ENCODE results near the gene RTEL1.

RTEL1 gene

GRCh38 chr20:63680427-63680826 lies 22.3 kb downstream of the RTEL1 start:
- no peaks in the 10 kb centered on the region for H3K9me3 ChIP-seq (ENCODE audit: control insufficient read depth, low read length)
- no peak for DNase-seq (ENCODE audit: low read depth)
- H3K4me3 ChIP-seq (ENCODE audit: low read length) = no peak overlapping the region
- H3K4me1 ChIP-seq (ENCODE audit: control insufficient read depth, insufficient read depth, low read length) = peaks cover 17% of the 10 kb centered on the region
- H3K9ac ChIP-seq (ENCODE audit: low read length) = no peak overlapping the region
- H3K27me3 ChIP-seq (replicated peaks; ENCODE audit: control insufficient read depth, insufficient read depth, low read length) = no peaks in the 10 kb centered on the region
- H3K36me3 ChIP-seq (ENCODE audit: control insufficient read depth, insufficient read depth, low read length, severe bottlenecking) = peaks cover 28% of the 10 kb centered on the region

- peaks cover 23% of the 10 kb centered on the region for H3K36me3 ChIP-seq (ENCODE audit: control insufficient read depth, insufficient read depth, low read length, severe bottlenecking)
- no peaks in the 10 kb centered on the region for H3K9me3 ChIP-seq (ENCODE audit: control insufficient read depth, low read length)
- H3K9ac ChIP-seq (ENCODE audit: low read length) = no peak overlapping the region
- H3K27me3 ChIP-seq (replicated peaks; ENCODE audit: control insufficient read depth, insufficient read depth, low read length) = no peaks in the 10 kb centered on the region
- peaks cover 20% of the 10 kb centered on the region for H3K4me1 ChIP-seq (ENCODE audit: control insufficient read depth, insufficient read depth, low read length)
- no peak for DNase-seq (ENCODE audit: low read depth)
- no peak overlapping the region for H3K4me3 ChIP-seq (ENCODE audit: low read length)
Observed at GRCh38 chr20:63680857-63681608, 22.9 kb downstream of the RTEL1 start.

GRCh38 chr20:63681609-63682142 lies 23.6 kb downstream of the RTEL1 start:
- no peaks in the 10 kb centered on the region for H3K27me3 ChIP-seq (replicated peaks; ENCODE audit: control insufficient read depth, insufficient read depth, low read length)
- no peak for DNase-seq (ENCODE audit: low read depth)

GRCh38 chr20:63682384-63683139 lies 24.4 kb downstream of the RTEL1 start:
- Histone ChIP-seq H3K27me3 (replicated peaks; ENCODE audit: control insufficient read depth, insufficient read depth, low read length) (no peaks in the 10 kb centered on the region), H3K9me3 (ENCODE audit: control insufficient read depth, low read length) (no peaks in the 10 kb centered on the region), H3K36me3 (ENCODE audit: control insufficient read depth, insufficient read depth, low read length, severe bottlenecking) (peaks cover 12% of the 10 kb centered on the region), H3K9ac (ENCODE audit: low read length) (peak overlapping the region; percentile 68), H3K4me1 (ENCODE audit: control insufficient read depth, insufficient read depth, low read length) (peaks cover 35% of the 10 kb centered on the region), H3K4me3 (ENCODE audit: low read length) (no peak overlapping the region)
- DNase-seq (ENCODE audit: low read depth) = peak; percentile 96

More at GRCh38 chr20:63681609-63682142, 23.6 kb downstream of the RTEL1 start:
- Histone ChIP-seq H3K9me3 (ENCODE audit: control insufficient read depth, low read length) (no peaks in the 10 kb centered on the region), H3K9ac (ENCODE audit: low read length) (peak overlapping the region; percentile 49), H3K4me3 (ENCODE audit: low read length) (no peak overlapping the region), H3K36me3 (ENCODE audit: control insufficient read depth, insufficient read depth, low read length, severe bottlenecking) (peaks cover 18% of the 10 kb centered on the region), H3K4me1 (ENCODE audit: control insufficient read depth, insufficient read depth, low read length) (peaks cover 26% of the 10 kb centered on the region)

GRCh38 chr20:63685269-63686026 lies 27.3 kb downstream of the RTEL1 start:
- peak overlapping the region; percentile 67 for H3K9ac ChIP-seq (ENCODE audit: low read length)
- peaks cover 40% of the 10 kb centered on the region for H3K4me1 ChIP-seq (ENCODE audit: control insufficient read depth, insufficient read depth, low read length)
- peaks cover 4% of the 10 kb centered on the region for H3K36me3 ChIP-seq (ENCODE audit: control insufficient read depth, insufficient read depth, low read length, severe bottlenecking)
- no peaks in the 10 kb centered on the region for H3K27me3 ChIP-seq (replicated peaks; ENCODE audit: control insufficient read depth, insufficient read depth, low read length)
- no peak for DNase-seq (ENCODE audit: low read depth)
- H3K4me3 ChIP-seq (ENCODE audit: low read length) = no peak overlapping the region
- H3K9me3 ChIP-seq (ENCODE audit: control insufficient read depth, low read length) = no peaks in the 10 kb centered on the region

- peaks cover 40% of the 10 kb centered on the region for H3K4me1 ChIP-seq (ENCODE audit: control insufficient read depth, insufficient read depth, low read length)
- peak overlapping the region; percentile 67 for H3K9ac ChIP-seq (ENCODE audit: low read length)
- no peaks in the 10 kb centered on the region for H3K36me3 ChIP-seq (ENCODE audit: control insufficient read depth, insufficient read depth, low read length, severe bottlenecking)
- H3K27me3 ChIP-seq (replicated peaks; ENCODE audit: control insufficient read depth, insufficient read depth, low read length) = no peaks in the 10 kb centered on the region
- H3K4me3 ChIP-seq (ENCODE audit: low read length) = no peak overlapping the region
- DNase-seq (ENCODE audit: low read depth) = no peak
- no peaks in the 10 kb centered on the region for H3K9me3 ChIP-seq (ENCODE audit: control insufficient read depth, low read length)
Observed at GRCh38 chr20:63686094-63686491, 28.0 kb downstream of the RTEL1 start.

GRCh38 chr20:63686492-63687321 lies 28.6 kb downstream of the RTEL1 start:
- DNase-seq (ENCODE audit: low read depth) = peak; percentile 31
- Histone ChIP-seq H3K27me3 (replicated peaks; ENCODE audit: control insufficient read depth, insufficient read depth, low read length) (no peaks in the 10 kb centered on the region), H3K4me3 (ENCODE audit: low read length) (peak overlapping the region; percentile 0), H3K9me3 (ENCODE audit: control insufficient read depth, low read length) (no peaks in the 10 kb centered on the region), H3K36me3 (ENCODE audit: control insufficient read depth, insufficient read depth, low read length, severe bottlenecking) (no peaks in the 10 kb centered on the region), H3K4me1 (ENCODE audit: control insufficient read depth, insufficient read depth, low read length) (peaks cover 37% of the 10 kb centered on the region), H3K9ac (ENCODE audit: low read length) (peak overlapping the region; percentile 67)

- H3K9me3 ChIP-seq (ENCODE audit: control insufficient read depth, low read length) = no peaks in the 10 kb centered on the region
- H3K4me3 ChIP-seq (ENCODE audit: low read length) = no peak overlapping the region
- no peaks in the 10 kb centered on the region for H3K27me3 ChIP-seq (replicated peaks; ENCODE audit: control insufficient read depth, insufficient read depth, low read length)
- peak overlapping the region; percentile 67 for H3K9ac ChIP-seq (ENCODE audit: low read length)
- H3K36me3 ChIP-seq (ENCODE audit: control insufficient read depth, insufficient read depth, low read length, severe bottlenecking) = no peaks in the 10 kb centered on the region
- DNase-seq (ENCODE audit: low read depth) = no peak
- H3K4me1 ChIP-seq (ENCODE audit: control insufficient read depth, insufficient read depth, low read length) = peaks cover 31% of the 10 kb centered on the region
Observed at GRCh38 chr20:63687419-63688178, 29.5 kb downstream of the RTEL1 start.

GRCh38 chr20:63688228-63689045 lies 30.3 kb downstream of the RTEL1 start:
- peaks cover 23% of the 10 kb centered on the region for H3K4me1 ChIP-seq (ENCODE audit: control insufficient read depth, insufficient read depth, low read length)
- no peak overlapping the region for H3K4me3 ChIP-seq (ENCODE audit: low read length)
- no peaks in the 10 kb centered on the region for H3K36me3 ChIP-seq (ENCODE audit: control insufficient read depth, insufficient read depth, low read length, severe bottlenecking)
- H3K27me3 ChIP-seq (replicated peaks; ENCODE audit: control insufficient read depth, insufficient read depth, low read length) = no peaks in the 10 kb centered on the region
- DNase-seq (ENCODE audit: low read depth) = no peak
- no peaks in the 10 kb centered on the region for H3K9me3 ChIP-seq (ENCODE audit: control insufficient read depth, low read length)
- H3K9ac ChIP-seq (ENCODE audit: low read length) = peak overlapping the region; percentile 67

Data from adipocyte (in vitro differentiated cells).